B cell (primary cell): Measurements from ENCODE around the gene SLC47A2. TPM values are rescaled to one million over a fixed set of nuclear protein-coding genes. Genes with fewer than 3 reads are reported as not detected.

Experiments
- ATAC-seq: fragments of 200-7000 bp; cut with Tn5 transposase; one replicate; pipeline ENCODE4 v1.10.0; 2021; ENCODE audit warnings: low read depth, mild to moderate bottlenecking, moderate number of reproducible peaks, moderate library complexity
- CTCF ChIA-PET: fragments of 350-600 bp; sonication (Branson Sonifier 250); formaldehyde crosslinking; loops from one replicate; lab custom pipeline; 2021; ENCODE audit warnings: antibody characterized with exemption, inconsistent platforms; lab: Charles Lee
- POLR2A ChIA-PET: fragments of 350-600 bp; sonication (Branson Sonifier 250); formaldehyde crosslinking; loops from one replicate; lab custom pipeline; 2021; ENCODE audit warnings: antibody characterized with exemption; lab: Charles Lee
- DNase-seq: peaks from one replicate; pipeline ENCODE4 v3.0.0; 2013
- H2AFZ ChIP-seq: 2 replicates; pipeline ENCODE4 v1.6.1; 2012; ENCODE audit warnings: mild to moderate bottlenecking, low read depth, low read length; ENCODE audit not compliant: insufficient read depth, poor library complexity, severe bottlenecking
- H3K27ac ChIP-seq, 2 donors: 1 replicate in 1 of 2; 2 replicates in 1 of 2; pipeline ENCODE4 v1.5.1; 2012 to 2013; ENCODE audit warnings: low read length in 2 of 2, mild to moderate bottlenecking in 2 of 2, moderate library complexity in 1 of 2
- H3K27me3 ChIP-seq, 4 experiments: fragments of 200-600 bp in 1 of 4; sonication (generic) in 1 of 4; replicated peaks in 1 of 4; 1 replicate in 2 of 4; 2 replicates in 2 of 4; pipeline versions ENCODE4 v1.6.1 to v1.7.0; 2013 to 2016; ENCODE audit warnings: low read length in 3 of 4, mild to moderate bottlenecking in 2 of 4, mixed read lengths in 1 of 4, moderate library complexity in 1 of 4; ENCODE audit not compliant: insufficient read depth in 4 of 4, control insufficient read depth in 3 of 4; ENCODE audit errors: control extremely low read depth in 1 of 4
- H3K36me3 ChIP-seq, 2 experiments: replicated peaks in 1 of 2; 1 replicate in 1 of 2; 2 replicates in 1 of 2; pipeline versions ENCODE4 v1.6.1 to v1.7.1; 2013; ENCODE audit warnings: low read length in 1 of 2; ENCODE audit not compliant: insufficient read depth in 2 of 2, control insufficient read depth in 1 of 2; ENCODE audit errors: control extremely low read depth in 1 of 2, extremely low read depth in 1 of 2
- H3K4me1 ChIP-seq, 2 donors: fragments of 200-600 bp in 1 of 2; sonication (generic) in 1 of 2; 1 replicate in 1 of 2; 2 replicates in 1 of 2; pipeline versions ENCODE4 v1.5.1 to v1.6.1; 2013 to 2017; ENCODE audit warnings: low read length in 2 of 2; ENCODE audit not compliant: control insufficient read depth in 2 of 2, insufficient read depth in 2 of 2
- H3K4me2 ChIP-seq: replicated peaks from 2 replicates; pipeline ENCODE3; 2012; ENCODE audit warnings: mild to moderate bottlenecking, low read depth, low read length; ENCODE audit not compliant: poor library complexity, severe bottlenecking
- H3K4me3 ChIP-seq, 5 experiments: fragments of 200-600 bp in 1 of 5; sonication (generic) in 1 of 5; 1 replicate in 3 of 5; 2 replicates in 2 of 5; pipeline versions ENCODE4 v1.5.1 to v1.7.0; 2011 to 2016; ENCODE audit warnings: low read length in 4 of 5, mild to moderate bottlenecking in 4 of 5, low read depth in 2 of 5, control low read depth in 1 of 5, moderate library complexity in 1 of 5; ENCODE audit not compliant: insufficient read depth in 1 of 5; ENCODE audit errors: control extremely low read depth in 1 of 5, extremely low read depth in 1 of 5
- H3K79me2 ChIP-seq: fragments of 200-600 bp; sonication (generic); one replicate; pipeline ENCODE4 v1.6.0; 2016; ENCODE audit warnings: low read length; ENCODE audit not compliant: control insufficient read depth, insufficient read depth
- H3K9ac ChIP-seq: fragments of 200-600 bp; sonication (generic); 2 replicates; pipeline ENCODE4 v1.6.1; 2017; ENCODE audit warnings: mild to moderate bottlenecking, low read length, moderate library complexity
- H3K9me3 ChIP-seq, 3 donors: one replicate each; pipeline versions ENCODE4 v1.6.1 to v1.7.1; 2013; ENCODE audit warnings: low read length in 2 of 3; ENCODE audit not compliant: control insufficient read depth in 2 of 3, insufficient read depth in 1 of 3; ENCODE audit errors: control extremely low read depth in 1 of 3
- H4K20me1 ChIP-seq: 2 replicates; pipeline ENCODE4 v1.6.0; 2012; ENCODE audit warnings: mild to moderate bottlenecking, low read length; ENCODE audit not compliant: insufficient read depth, control insufficient read depth, poor library complexity, severe bottlenecking
- H3K27ac Mint-ChIP-seq: one replicate; pipeline ENCODE4 v1.8.0; 2021; ENCODE audit warnings: mixed read lengths
- H3K27me3 Mint-ChIP-seq: one replicate; pipeline ENCODE4 v1.8.0; 2021; ENCODE audit warnings: mixed read lengths
- H3K4me1 Mint-ChIP-seq: one replicate; pipeline ENCODE4 v1.8.0; 2021; ENCODE audit warnings: mixed read lengths
- H3K4me3 Mint-ChIP-seq: one replicate; pipeline ENCODE4 v1.8.0; 2021; ENCODE audit warnings: mixed read lengths
- H3K9me3 Mint-ChIP-seq: one replicate; pipeline ENCODE4 v1.8.0; 2022; ENCODE audit warnings: mixed read lengths; ENCODE audit not compliant: insufficient read depth
- CTCF ChIP-seq: fragments of 200-600 bp; IDR thresholded peaks from one replicate; pipeline ENCODE4 v1.8.0; 2022; ENCODE audit warnings: antibody characterized with exemption, mild to moderate bottlenecking
- EZH2 ChIP-seq: IDR thresholded peaks from 2 replicates; pipeline ENCODE4 v1.6.1; 2012; ENCODE audit warnings: borderline replicate concordance, low read depth, mild to moderate bottlenecking, moderate library complexity, low read length; ENCODE audit not compliant: insufficient read depth, poor library complexity, severe bottlenecking
- WGBS: methylation state at CpG from one replicate; pipeline ENCODE4 v1.1.5; 2013; ENCODE audit warnings: missing lambda C conversion rate; ENCODE audit not compliant: insufficient coverage; 5-methylcytosine and 5-hydroxymethylcytosine counted together
- intact Hi-C: fragments of 100-400 bp; cut with micrococcal nuclease; formaldehyde crosslinking; loops from one replicate; pipeline ENCODE4 v1.10.0; 2022
- polyA plus RNA-seq: library from polyadenylated mRNA; depleted of rRNA; stranded (reverse); fragments of >200 nt; gene quantifications from 2 replicates; pipeline ENCODE4 v1.2.3, GENCODE V29; 2012
- total RNA-seq, 2 donors: library from RNA; stranded (reverse); fragments of 120-200 nt in 1 of 2; gene quantifications; 1 replicate in 1 of 2; 2 replicates in 1 of 2; pipeline versions ENCODE4 v1.2.3 to v1.2.4, GENCODE V29; 2013 to 2022

Gene SLC47A2
- total and polyA plus RNA-seq, 2 donors (not counting 1 experiment from before 2014, with no cell fraction given): not detected

GRCh38 chr17:19727501-19728078 is 11.2 kb upstream of the SLC47A2 start:
- H3K4me2 ChIP-seq: no peak overlapping the region

More at GRCh38 chr17:19727501-19728078, 11.2 kb upstream of the SLC47A2 start:
- Mint-ChIP-seq H3K4me1 (peaks cover 12% of the 10 kb centered on the region), H3K27ac (no peak overlapping the region), H3K9me3 (no peaks in the 10 kb centered on the region), H3K27me3 (no peaks in the 10 kb centered on the region), H3K4me3 (no peak overlapping the region)
- no peaks in the 10 kb centered on the region for H4K20me1 ChIP-seq
- CTCF ChIA-PET: interaction anchor here (0.8 to 1.6 kb wide), 4 partner anchors 13 to 37 kb away, joined by 3 to 7 read pairs (median 6); no protein-coding TSS in a partner anchor
- no peaks in the 10 kb centered on the region for H3K36me3 ChIP-seq
- no peaks in the 10 kb centered on the region for H3K9me3 ChIP-seq
- H3K27me3 ChIP-seq: no peaks in the 10 kb centered on the region
- no peak overlapping the region for H2AFZ ChIP-seq
- ATAC-seq: no peak
- H3K79me2 ChIP-seq: no peaks in the 10 kb centered on the region
- H3K4me3 ChIP-seq: no peak overlapping the region
- TF ChIP-seq CTCF: no peak
- no peak for TF ChIP-seq EZH2
- H3K9ac ChIP-seq: no peak overlapping the region
- intact Hi-C loops: no loop called here
- 100% methylated on average over 3 of the region's 4 CpGs for WGBS
- POLR2A ChIA-PET: no interaction called here
- peaks cover 12% of the 10 kb centered on the region in 2 donors for H3K4me1 ChIP-seq
- no peak for DNase-seq
- no peak overlapping the region for H3K27ac ChIP-seq
